Stomach (tissue), 9 donors: ENCODE measurements around the gene PIK3CB. TPM values are rescaled to one million over a fixed set of nuclear protein-coding genes. Genes with fewer than 3 reads are reported as not detected.

ENCODE experiments used
- DNase-seq, 2 donors: peaks; one replicate each; pipeline versions ENCODE4 v3.0.0 to v3.0.0-alpha.2; 2013 to 2019
- H3K27ac ChIP-seq, 5 donors: fragments of 200-600 bp in 4 of 5; sonication (generic) in 4 of 5; one replicate each; pipeline ENCODE4 v1.5.1; 2013 to 2019; ENCODE audit warnings: mild to moderate bottlenecking in 1 of 5, moderate library complexity in 1 of 5
- H3K27me3 ChIP-seq, 3 donors: fragments of 200-600 bp; sonication (generic); one replicate each; pipeline ENCODE4 v1.5.1; 2017 to 2019; ENCODE audit warnings: mixed run types in 1 of 3
- H3K36me3 ChIP-seq, 4 donors: fragments of 200-600 bp; sonication (generic); 1 replicate in 3 of 4; 2 replicates in 1 of 4; pipeline ENCODE4 v1.5.1; 2016 to 2019
- H3K4me1 ChIP-seq, 4 donors: fragments of 200-600 bp; sonication (generic); one replicate each; pipeline ENCODE4 v1.5.1; 2016 to 2019
- H3K4me3 ChIP-seq, 4 donors: fragments of 200-600 bp; sonication (generic) in 3 of 4; one replicate each; pipeline ENCODE4 v1.5.1; 2016 to 2019; ENCODE audit warnings: mild to moderate bottlenecking in 1 of 4
- H3K9me3 ChIP-seq, 4 donors: fragments of 200-600 bp; sonication (generic); one replicate each; pipeline ENCODE4 v1.5.1; 2016 to 2019
- CTCF ChIP-seq, 7 experiments: fragments of 450-650 bp in 4 of 7; fragments of 200-600 bp in 3 of 7; sonication (generic) in 3 of 7; IDR thresholded peaks; one replicate each; pipeline ENCODE4 v1.5.1; 2016 to 2019; ENCODE audit warnings: antibody characterized with exemption in 7 of 7, control low read depth in 2 of 7, mild to moderate bottlenecking in 1 of 7
- EP300 ChIP-seq: sonication (generic); formaldehyde crosslinking; IDR thresholded peaks from one replicate; pipeline ENCODE4 v1.6.1; 2017; ENCODE audit warnings: antibody characterized with exemption
- POLR2A ChIP-seq, 4 donors: fragments of 450-650 bp; IDR thresholded peaks; one replicate each; pipeline ENCODE4 v1.6.1; 2016; ENCODE audit warnings: antibody characterized with exemption in 4 of 4, control low read depth in 2 of 4, mild to moderate bottlenecking in 1 of 4, moderate library complexity in 1 of 4
- POLR2AphosphoS5 ChIP-seq, 3 donors: sonication (generic); formaldehyde crosslinking; IDR thresholded peaks; one replicate each; pipeline ENCODE4 v1.6.1; 2016; ENCODE audit warnings: antibody characterized with exemption in 3 of 3
- WGBS, 5 donors: extraction: QIAGEN DNeasy Blood & Tissue Kit in 3 of 5; methylation state at CpG; one replicate each; pipeline versions ENCODE4 v1.1.5 to v1.1.7; 2013 to 2018; 5-methylcytosine and 5-hydroxymethylcytosine counted together
- intact Hi-C: fragments of 100-400 bp; cut with DNase I; formaldehyde crosslinking; loops from one replicate; pipeline ENCODE4 v1.15.1; 2023; ENCODE audit warnings: low total_unique reads
- polyA plus RNA-seq, 3 donors: library from polyadenylated mRNA; stranded (reverse); fragments of 200-250 nt; gene quantifications; one replicate each; pipeline ENCODE4 v1.2.3, GENCODE V29; 2013
- total RNA-seq, 5 donors: library from RNA; depleted of rRNA; stranded (reverse); fragments of >200 nt; gene quantifications; one replicate each; pipeline versions ENCODE4 v1.1.0 to v1.2.3, GENCODE V29; 2014 to 2016
- donor health status: healthy with polysubstance abuse.
- donor health status: Bipolar disorder and iron deficiency.
- donor health status: healthy.

The PIK3CB gene
- total and polyA plus RNA-seq, 8 donors = 2.9 to 43.7 (median 9.2) TPM

- H3K4me3 ChIP-seq = no peak overlapping the region
- no peak for TF ChIP-seq EP300
- TF ChIP-seq POLR2A (IDR thresholded peaks at IDR 0.05) = no peak
- TF ChIP-seq CTCF (IDR thresholded peaks at IDR 0.05) = no peak
- no peak for TF ChIP-seq POLR2AphosphoS5 (IDR thresholded peaks at IDR 0.05)
- H3K9me3 ChIP-seq = peaks cover 9 to 64% (median 45%) of the 10 kb centered on the region in 4 donors
Observed at GRCh38 chr3:138646513-138646912, 188.2 kb downstream of the PIK3CB start.

GRCh38 chr3:138646008-138646407 lies 188.7 kb downstream of the PIK3CB start:
- H3K4me1 ChIP-seq = no peaks in the 10 kb centered on the region
- peaks cover 23 to 25% (median 23%) of the 10 kb centered on the region in 4 donors for H3K36me3 ChIP-seq
- intact Hi-C loops = no loop called here
- TF ChIP-seq POLR2A (IDR thresholded peaks at IDR 0.05) (no peak), EP300 (no peak), POLR2AphosphoS5 (IDR thresholded peaks at IDR 0.05) (no peak), CTCF (IDR thresholded peaks at IDR 0.05) (no peak)
- no peak overlapping the region for H3K4me3 ChIP-seq
- H3K27ac ChIP-seq = no peak overlapping the region
- H3K9me3 ChIP-seq = peaks cover 9 to 64% (median 46%) of the 10 kb centered on the region in 4 donors
- H3K27me3 ChIP-seq = no peaks in the 10 kb centered on the region
- DNase-seq = no peak

More at GRCh38 chr3:138646513-138646912, 188.2 kb downstream of the PIK3CB start:
- intact Hi-C loops = no loop called here
- no peak overlapping the region for H3K27ac ChIP-seq
- H3K36me3 ChIP-seq = peaks cover 23 to 29% (median 28%) of the 10 kb centered on the region in 4 donors
- no peak for DNase-seq
- no peaks in the 10 kb centered on the region for H3K4me1 ChIP-seq
- H3K27me3 ChIP-seq = no peaks in the 10 kb centered on the region

GRCh38 chr3:138642927-138643253 lies 191.8 kb downstream of the PIK3CB start:
- WGBS, 5 donors = 90 to 97% (median 96%) methylated on average over 1 of the region's 1 CpG
- H3K4me3 ChIP-seq = no peak overlapping the region
- peaks cover 9 to 54% (median 41%) of the 10 kb centered on the region in 4 donors for H3K9me3 ChIP-seq
- no peaks in the 10 kb centered on the region for H3K4me1 ChIP-seq
- TF ChIP-seq POLR2A (IDR thresholded peaks at IDR 0.05) (no peak), EP300 (no peak), CTCF (IDR thresholded peaks at IDR 0.05) (no peak), POLR2AphosphoS5 (IDR thresholded peaks at IDR 0.05) (no peak)
- H3K36me3 ChIP-seq = no peaks in the 10 kb centered on the region
- intact Hi-C loops = no loop called here
- H3K27me3 ChIP-seq = no peaks in the 10 kb centered on the region
- no peak for DNase-seq
- H3K27ac ChIP-seq = no peak overlapping the region

- no peak overlapping the region for H3K4me3 ChIP-seq
- intact Hi-C loops = no loop called here
- no peak for DNase-seq
- WGBS, 5 donors = 71 to 91% (median 81%) methylated on average over 4 of the region's 4 CpGs
- no peaks in the 10 kb centered on the region for H3K36me3 ChIP-seq
- no peaks in the 10 kb centered on the region for H3K4me1 ChIP-seq
- H3K27ac ChIP-seq = no peak overlapping the region
- no peaks in the 10 kb centered on the region for H3K27me3 ChIP-seq
- TF ChIP-seq POLR2A (IDR thresholded peaks at IDR 0.05) = no peak
- no peak for TF ChIP-seq EP300
- no peak for TF ChIP-seq CTCF (IDR thresholded peaks at IDR 0.05)
- TF ChIP-seq POLR2AphosphoS5 (IDR thresholded peaks at IDR 0.05) = no peak
- peaks cover 9 to 54% (median 40%) of the 10 kb centered on the region in 4 donors for H3K9me3 ChIP-seq
Observed at GRCh38 chr3:138642226-138642926, 192.4 kb downstream of the PIK3CB start.
